Measurements from ENCODE around the gene TWNK.
"Not testable (repeated sequence)": the region's sequence is repeated elsewhere in the genome, so short reads cannot be mapped to it uniquely, and the experiment has no call there.

Gene TWNK

DNA sequence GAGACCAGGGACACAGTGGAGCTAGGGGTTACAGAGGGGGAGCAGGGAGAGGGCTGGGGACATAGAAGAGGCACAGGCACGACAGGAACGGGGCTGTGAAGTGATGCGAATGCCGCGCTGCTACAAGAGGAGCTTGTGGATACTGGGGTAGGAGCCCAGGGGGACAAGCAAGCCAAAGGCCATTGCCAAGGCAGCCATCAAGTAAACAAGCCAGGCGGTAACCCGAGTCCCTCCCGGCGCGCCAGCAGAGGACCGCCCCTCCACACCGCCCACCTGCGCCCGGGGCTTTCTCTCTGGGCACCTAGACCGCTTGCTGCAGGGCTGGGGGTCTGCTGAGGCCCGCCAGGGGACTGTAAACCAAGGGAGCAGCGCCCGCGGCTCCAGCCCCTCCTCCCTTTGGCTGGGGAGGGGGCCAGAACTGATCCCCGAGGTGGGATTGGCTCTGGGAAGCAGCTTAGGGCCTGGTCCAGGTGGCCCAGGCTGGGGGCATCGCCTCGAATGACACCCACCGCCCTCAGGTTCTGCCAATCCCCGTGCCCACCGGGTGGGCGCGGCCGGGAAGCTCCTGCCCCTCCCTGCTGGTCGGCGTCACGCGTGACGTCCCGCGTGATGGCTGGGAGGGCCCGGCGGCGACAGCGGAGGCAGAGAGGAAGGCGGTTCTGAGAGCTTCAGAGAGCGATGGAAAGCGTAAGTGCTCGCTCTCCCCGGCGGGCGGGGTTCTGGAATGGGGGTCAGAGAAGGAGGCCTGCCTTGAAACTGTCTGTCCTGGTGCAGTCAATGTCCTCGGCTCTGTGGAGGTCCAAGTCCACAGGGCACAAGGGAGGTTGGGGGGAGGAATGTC is 44.7 kb downstream of the TWNK start:
- Histone ChIP-seq H3K4me3 (ENCODE audit: low read length) (peak overlapping the region; percentile 73), H3K9me3 (ENCODE audit: control insufficient read depth, insufficient read depth, low read length) (no peaks in the 10 kb centered on the region), H3K36me3 (ENCODE audit: control insufficient read depth, low read length) (no peaks in the 10 kb centered on the region), H3K4me1 (ENCODE audit: control insufficient read depth, low read length) (peaks cover 33% of the 10 kb centered on the region), H3K27me3 (ENCODE audit: control insufficient read depth, low read length) (peaks cover 65% of the 10 kb centered on the region), H4K20me1 (ENCODE audit: control insufficient read depth, insufficient read depth, low read depth, low read length) (no peaks in the 10 kb centered on the region), H3K27ac (ENCODE audit: low read depth, low read length) (no peak overlapping the region), H3F3A (ENCODE audit: control insufficient read depth, insufficient read depth) (no peaks in the 10 kb centered on the region), H3K9me2 (replicated peaks; ENCODE audit: control insufficient read depth, low read length) (no peaks in the 10 kb centered on the region), H3K79me2 (ENCODE audit: control insufficient read depth, low read length) (no peaks in the 10 kb centered on the region), H3K4me2 (ENCODE audit: low read length) (peak overlapping the region; percentile 95)
- TF ChIP-seq CTCF (IDR thresholded peaks at IDR 0.05; ENCODE audit: low read depth, low read length, poor library complexity, severe bottlenecking), result no peak
- no peak for TF ChIP-seq EZH2phosphoT487 (IDR thresholded peaks at IDR 0.05; ENCODE audit: borderline replicate concordance, low read length)

DNA sequence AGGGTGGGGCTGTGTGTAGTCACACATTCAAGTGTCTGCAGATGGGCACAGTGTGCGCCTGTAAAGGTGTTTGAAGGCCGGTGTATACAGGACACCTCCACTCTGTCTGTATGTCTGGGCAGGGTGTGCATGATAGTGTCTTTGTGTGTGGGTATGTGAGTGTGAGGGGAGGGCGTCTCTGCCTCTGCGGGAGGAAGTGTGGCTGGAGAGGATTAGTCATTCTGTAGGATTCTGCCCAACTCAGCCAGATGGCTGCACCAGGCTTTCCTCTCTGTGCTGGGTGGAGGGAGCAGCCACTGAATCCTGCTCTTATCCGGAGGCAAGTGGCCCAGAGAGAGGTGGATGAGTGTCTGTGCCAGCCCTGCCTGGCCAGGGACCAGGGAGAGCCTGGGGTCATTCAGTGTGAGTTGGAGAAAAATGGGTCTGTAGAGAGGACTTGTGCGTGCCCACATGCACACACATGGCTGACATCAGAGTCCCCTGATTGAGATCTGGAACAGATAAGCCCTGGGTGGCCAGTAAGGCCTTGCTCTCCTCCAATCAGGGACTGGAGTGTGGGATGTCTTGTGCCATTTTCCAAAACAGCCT is 45.4 kb downstream of the TWNK start:
- Histone ChIP-seq H3K27me3 (ENCODE audit: control insufficient read depth, low read length) (peaks cover 66% of the 10 kb centered on the region), H3K9me3 (ENCODE audit: control insufficient read depth, insufficient read depth, low read length) (no peaks in the 10 kb centered on the region), H3F3A (ENCODE audit: control insufficient read depth, insufficient read depth) (no peaks in the 10 kb centered on the region), H3K4me2 (ENCODE audit: low read length) (peak overlapping the region; percentile 95), H4K20me1 (ENCODE audit: control insufficient read depth, insufficient read depth, low read depth, low read length) (no peaks in the 10 kb centered on the region), H3K4me3 (ENCODE audit: low read length) (peak overlapping the region; percentile 73), H3K27ac (ENCODE audit: low read depth, low read length) (no peak overlapping the region), H3K79me2 (ENCODE audit: control insufficient read depth, low read length) (no peaks in the 10 kb centered on the region), H3K9me2 (replicated peaks; ENCODE audit: control insufficient read depth, low read length) (no peaks in the 10 kb centered on the region), H3K4me1 (ENCODE audit: control insufficient read depth, low read length) (peaks cover 33% of the 10 kb centered on the region), H3K36me3 (ENCODE audit: control insufficient read depth, low read length) (no peaks in the 10 kb centered on the region)
- no peak; the same call in 1 of the 2 replicates for TF ChIP-seq EZH2phosphoT487 (IDR thresholded peaks at IDR 0.05; ENCODE audit: borderline replicate concordance, low read length)
- TF ChIP-seq CTCF (IDR thresholded peaks at IDR 0.05; ENCODE audit: low read depth, low read length, poor library complexity, severe bottlenecking), result no peak

GRCh38 chr10:101033276-101033675 is 45.9 kb downstream of the TWNK start:
- Histone ChIP-seq H3K4me1 (ENCODE audit: control insufficient read depth, low read length) (peaks cover 33% of the 10 kb centered on the region), H3K79me2 (ENCODE audit: control insufficient read depth, low read length) (no peaks in the 10 kb centered on the region), H3K36me3 (ENCODE audit: control insufficient read depth, low read length) (no peaks in the 10 kb centered on the region), H4K20me1 (ENCODE audit: control insufficient read depth, insufficient read depth, low read depth, low read length) (no peaks in the 10 kb centered on the region), H3K4me2 (ENCODE audit: low read length) (no peak overlapping the region), H3K27me3 (ENCODE audit: control insufficient read depth, low read length) (peaks cover 65% of the 10 kb centered on the region), H3K9me3 (ENCODE audit: control insufficient read depth, insufficient read depth, low read length) (no peaks in the 10 kb centered on the region), H3F3A (ENCODE audit: control insufficient read depth, insufficient read depth) (no peaks in the 10 kb centered on the region), H3K9me2 (replicated peaks; ENCODE audit: control insufficient read depth, low read length) (no peaks in the 10 kb centered on the region), H3K27ac (ENCODE audit: low read depth, low read length) (no peak overlapping the region), H3K4me3 (ENCODE audit: low read length) (no peak overlapping the region)
- TF ChIP-seq CTCF (IDR thresholded peaks at IDR 0.05; ENCODE audit: low read depth, low read length, poor library complexity, severe bottlenecking) (no peak), EZH2phosphoT487 (IDR thresholded peaks at IDR 0.05; ENCODE audit: borderline replicate concordance, low read length) (no peak)

DNA sequence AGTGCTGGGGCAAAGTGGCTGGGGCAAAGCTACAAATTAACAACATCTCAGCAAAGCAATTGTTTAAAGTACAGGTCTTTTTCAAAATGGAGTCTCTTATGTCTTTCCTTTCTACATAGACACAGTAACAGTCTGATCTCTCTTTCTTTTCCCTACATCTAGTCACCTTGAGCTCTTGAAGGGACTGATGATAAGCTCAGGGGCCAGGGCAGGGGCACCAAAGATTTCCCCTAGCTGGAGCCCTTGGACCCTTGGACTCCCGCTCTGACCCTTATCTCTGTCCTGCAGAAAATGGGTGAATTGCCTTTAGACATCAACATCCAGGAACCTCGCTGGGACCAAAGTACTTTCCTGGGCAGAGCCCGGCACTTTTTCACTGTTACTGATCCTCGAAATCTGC is 47.1 kb downstream of the TWNK start:
- H3K79me2 ChIP-seq (ENCODE audit: control insufficient read depth, low read length); H3K27ac ChIP-seq (ENCODE audit: low read depth, low read length); H3F3A ChIP-seq (ENCODE audit: control insufficient read depth, insufficient read depth); H4K20me1 ChIP-seq (ENCODE audit: control insufficient read depth, insufficient read depth, low read depth, low read length); H3K4me2 ChIP-seq (ENCODE audit: low read length); H3K9me3 ChIP-seq (ENCODE audit: control insufficient read depth, insufficient read depth, low read length); H3K4me3 ChIP-seq (ENCODE audit: low read length); H3K36me3 ChIP-seq (ENCODE audit: control insufficient read depth, low read length); H3K9me2 ChIP-seq (replicated peaks; ENCODE audit: control insufficient read depth, low read length): not testable (repeated sequence)
- Histone ChIP-seq H3K27me3 (ENCODE audit: control insufficient read depth, low read length) (peaks cover 61% of the 10 kb centered on the region), H3K4me1 (ENCODE audit: control insufficient read depth, low read length) (peaks cover 28% of the 10 kb centered on the region)

Measured in DOHH2 (cell line).